Measurements from ENCODE around the gene SPRED2.
"Not testable (repeated sequence)": the region's sequence is repeated elsewhere in the genome, so short reads cannot be mapped to it uniquely, and the experiment has no call there.

The SPRED2 gene

DNA sequence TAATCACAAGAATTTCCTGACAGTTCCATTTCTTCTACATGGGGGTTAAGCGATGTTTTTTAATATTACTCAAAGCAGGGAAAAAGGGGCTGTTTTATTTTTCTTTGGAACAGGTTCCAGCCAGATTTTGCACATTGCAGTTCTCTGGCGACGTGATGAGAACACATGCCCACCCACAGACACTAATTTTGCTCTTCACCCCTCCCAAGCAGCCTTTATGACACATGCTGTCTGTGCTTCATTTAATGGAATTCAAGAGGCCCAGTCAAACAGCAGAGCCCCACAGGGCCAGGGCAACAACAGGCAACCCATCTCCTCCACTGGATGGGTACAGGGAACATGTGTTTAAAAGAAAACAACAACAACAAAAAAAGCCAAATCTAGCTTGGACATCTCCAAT lies 70.8 kb downstream of the SPRED2 start:
- DNase-seq: no peak

GRCh38 chr2:65360441-65360840 lies 72.0 kb downstream of the SPRED2 start:
- DNase-seq: no peak

- DNase-seq: no peak
Measured at GRCh38 chr2:65358678-65359400, 73.6 kb downstream of the SPRED2 start.

- DNase-seq: no peak
Measured at GRCh38 chr2:65357959-65358294, 74.5 kb downstream of the SPRED2 start.

DNA sequence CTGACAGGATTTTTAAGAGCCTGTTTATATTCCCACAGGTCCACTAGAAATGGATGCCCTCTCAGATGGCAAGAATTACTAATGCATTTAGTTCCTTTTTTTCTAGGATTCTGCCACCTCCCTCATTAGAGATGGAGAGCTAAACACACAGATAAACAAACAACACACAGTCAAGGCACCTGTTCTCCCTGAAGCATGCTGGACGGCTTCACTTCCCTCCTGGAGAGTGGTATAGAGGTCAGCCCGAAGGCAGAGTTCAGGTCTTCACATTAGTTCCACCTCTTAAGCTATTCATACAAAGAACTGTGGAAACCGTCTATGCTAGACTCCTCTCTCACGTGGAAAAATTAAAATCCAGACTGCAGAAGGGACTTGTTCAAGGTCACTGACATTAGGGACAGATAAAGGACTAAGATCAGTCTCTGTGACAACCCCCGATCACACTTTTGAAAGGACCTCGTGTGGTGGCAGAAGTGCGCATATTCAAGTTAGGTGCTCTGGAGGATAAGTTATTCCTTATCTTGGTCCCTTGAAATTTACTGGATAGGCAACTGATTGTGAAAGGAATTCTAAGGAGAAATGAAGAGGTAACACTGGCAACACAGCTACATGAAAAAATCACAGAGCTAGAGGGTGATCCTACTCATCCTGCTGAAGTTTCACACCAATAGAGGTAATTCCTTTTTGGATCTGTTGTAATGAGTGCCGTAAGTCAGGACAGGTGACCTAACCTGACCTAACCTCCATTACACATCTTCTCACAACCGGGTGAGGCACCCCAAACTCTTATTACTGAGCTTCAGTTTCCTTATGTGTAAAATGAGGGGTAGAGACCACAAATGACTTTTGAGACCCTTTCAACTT lies 75.1 kb downstream of the SPRED2 start:
- peak; percentile 49 for DNase-seq

DNA sequence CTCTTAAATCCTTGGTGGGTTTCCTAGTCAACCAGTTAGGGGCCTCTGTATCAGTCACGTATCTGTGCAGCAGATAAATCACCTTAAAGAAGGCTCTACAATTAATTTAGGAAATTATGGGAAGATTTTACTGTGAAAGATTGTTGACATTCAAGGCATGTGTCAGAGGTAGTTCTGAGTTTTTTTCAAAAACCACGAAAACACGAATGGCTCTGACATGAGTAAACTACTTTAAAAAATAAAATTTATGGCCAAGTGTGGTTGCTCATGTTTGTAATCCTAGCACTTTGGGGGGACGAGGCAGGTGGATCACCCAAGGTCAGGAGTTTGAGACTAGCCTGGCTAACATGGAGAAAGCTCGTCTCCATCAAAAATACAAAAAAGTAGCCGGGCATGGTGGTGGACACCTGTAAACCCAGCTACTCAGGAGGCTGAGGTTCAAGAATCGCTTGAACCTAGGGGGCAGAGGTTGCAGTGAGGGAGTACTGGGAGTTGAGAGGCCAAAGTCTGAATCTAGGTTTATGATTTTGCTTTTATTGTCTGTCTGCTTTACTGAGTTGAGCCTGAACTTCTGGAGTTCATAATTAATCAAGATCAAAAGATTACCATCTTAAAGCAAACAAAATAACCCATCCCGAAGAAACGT lies 77.1 kb downstream of the SPRED2 start:
- DNase-seq: no peak

- DNase-seq: peak; percentile 25
Measured at GRCh38 chr2:65354773-65355172, 77.6 kb downstream of the SPRED2 start.

- peak; percentile 73 for DNase-seq
Measured at GRCh38 chr2:65353927-65354326, 78.5 kb downstream of the SPRED2 start.

GRCh38 chr2:65353046-65353445 lies 79.4 kb downstream of the SPRED2 start:
- peak; percentile 29 for DNase-seq

DNA sequence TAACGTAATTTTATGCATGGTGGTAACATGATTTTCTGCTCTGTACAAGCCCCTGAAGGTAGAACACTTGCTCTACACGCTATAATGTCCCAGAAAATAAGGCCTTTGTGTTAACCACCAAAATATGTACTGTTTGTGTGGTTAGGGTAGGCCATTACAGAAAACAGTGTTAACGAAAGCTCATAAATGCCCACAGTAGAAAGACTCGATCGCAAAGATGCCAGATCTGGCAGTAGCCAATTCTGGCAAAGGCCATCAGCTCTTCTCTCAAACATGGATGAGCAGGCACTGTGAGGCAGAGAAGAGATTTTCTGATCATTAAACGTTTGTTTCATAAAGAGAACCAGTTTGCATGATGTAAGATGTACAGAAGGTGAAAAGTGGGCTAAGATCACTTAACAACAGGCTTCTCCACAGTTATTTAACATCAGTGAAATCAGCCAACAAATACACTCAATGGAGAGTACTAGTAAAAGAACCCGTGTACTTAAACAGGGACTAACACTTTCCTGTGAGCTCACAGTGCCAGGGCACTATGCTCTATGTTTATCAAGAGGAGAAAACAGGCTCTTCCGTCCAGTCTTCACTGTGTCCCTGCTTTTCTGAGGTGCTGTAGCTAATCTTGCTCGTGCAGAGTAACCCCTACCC lies 80.3 kb downstream of the SPRED2 start:
- no peak for DNase-seq

GRCh38 chr2:65351234-65351947 lies 81.0 kb downstream of the SPRED2 start:
- no peak for DNase-seq

DNA sequence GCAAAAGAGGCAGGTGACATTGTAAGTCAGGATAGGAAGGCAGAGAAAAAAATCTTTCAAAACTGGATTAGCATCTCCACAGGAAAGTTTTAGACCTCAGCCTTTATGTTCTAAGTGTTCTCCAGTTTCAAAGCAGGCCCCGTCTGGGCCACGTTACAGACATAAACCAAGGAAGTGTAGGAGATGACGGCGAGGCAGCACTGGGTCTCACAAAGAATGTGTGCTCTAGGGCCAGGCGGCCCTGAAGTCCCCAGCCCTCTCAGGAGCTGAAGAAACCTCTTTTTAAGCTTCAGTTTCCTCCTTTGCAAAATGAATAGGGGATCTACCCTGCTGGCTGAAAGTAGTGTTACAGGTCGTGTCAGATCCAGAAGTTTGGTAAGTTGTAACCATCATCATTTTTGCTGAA lies 81.7 kb downstream of the SPRED2 start:
- DNase-seq: peak; percentile 50

- DNase-seq: peak; percentile 90
Measured at GRCh38 chr2:65349863-65350262, 82.5 kb downstream of the SPRED2 start.

DNA sequence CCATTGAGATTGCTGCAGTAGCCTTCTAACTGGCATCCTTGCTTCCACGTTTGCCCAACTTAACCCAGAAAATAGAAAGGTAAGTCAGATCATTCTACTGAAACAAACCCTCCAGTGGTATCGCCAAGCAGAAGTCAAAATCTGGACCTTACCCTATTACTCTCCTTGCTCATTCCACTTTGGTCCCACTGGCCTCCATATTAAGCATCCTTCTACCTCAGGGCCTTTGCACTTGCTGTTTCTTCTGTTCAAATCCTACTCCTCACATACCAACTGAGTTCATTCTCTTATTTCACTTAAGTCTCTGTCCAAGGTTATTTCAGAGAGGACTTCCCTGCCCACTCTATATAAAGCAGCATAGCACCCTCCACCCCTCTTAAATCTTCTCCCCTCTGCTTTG lies 84.5 kb downstream of the SPRED2 start:
- no peak for DNase-seq

- no peak for DNase-seq
Measured at GRCh38 chr2:65345631-65346030, 86.8 kb downstream of the SPRED2 start.

DNA sequence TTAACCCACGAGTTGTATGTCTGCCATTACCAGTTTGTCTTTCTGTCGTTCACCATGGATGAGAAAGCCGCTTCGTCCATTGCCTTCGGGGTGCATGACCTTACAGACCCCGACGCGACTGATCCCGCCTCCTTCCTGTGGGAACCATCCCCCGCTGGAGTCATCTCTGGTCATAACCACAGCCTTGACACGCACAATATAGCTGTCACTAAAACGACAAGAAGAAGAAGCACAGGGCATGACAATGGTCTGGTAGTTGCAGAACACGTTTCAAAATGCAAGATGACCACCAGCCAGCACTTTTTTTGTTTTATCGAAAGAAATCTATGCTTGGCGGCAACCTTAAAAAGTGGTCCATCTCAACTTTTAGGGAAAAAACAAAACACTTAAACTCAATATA lies 87.7 kb downstream of the SPRED2 start:
- no peak for DNase-seq

GRCh38 chr2:65344182-65344581 lies 88.2 kb downstream of the SPRED2 start:
- no peak for DNase-seq

GRCh38 chr2:65343386-65343785 lies 89.0 kb downstream of the SPRED2 start:
- no peak for DNase-seq

- no peak for DNase-seq
Measured at GRCh38 chr2:65340898-65341681, 91.3 kb downstream of the SPRED2 start.

- no peak for DNase-seq
Measured at GRCh38 chr2:65339648-65340047, 92.8 kb downstream of the SPRED2 start.

GRCh38 chr2:65338830-65339495 lies 93.4 kb downstream of the SPRED2 start:
- DNase-seq: not testable (repeated sequence)
